ENCODE data around the gene PIP4K2A. TPM values are rescaled to one million over a fixed set of nuclear protein-coding genes. Genes with fewer than 3 reads are reported as not detected.

The PIP4K2A gene
- total and polyA plus RNA-seq, 2 donors (not counting 3 experiments of a cell fraction or from before 2014, with no cell fraction given) = 11.8 to 32.6 TPM

DNA sequence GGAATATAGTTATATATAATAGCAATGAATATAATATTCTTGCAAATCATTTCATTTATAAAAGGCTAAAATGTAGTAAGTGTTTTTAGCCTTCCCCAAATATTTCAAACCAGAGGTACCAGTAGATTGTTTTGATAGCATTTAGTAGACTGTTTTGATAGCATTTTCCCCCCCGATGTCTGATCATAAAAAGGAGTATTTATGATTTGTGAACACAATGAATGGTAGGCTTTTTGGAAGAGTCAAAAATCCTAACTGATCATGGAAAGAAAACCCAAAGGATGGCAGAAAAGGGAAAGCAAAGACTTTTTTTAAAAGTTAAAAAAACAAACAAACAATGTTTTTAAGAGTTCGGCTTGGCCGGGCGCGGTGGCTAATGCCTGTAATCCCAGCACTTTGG, 152.5 kb downstream of the PIP4K2A start:
- no peak overlapping the region for H3K27ac ChIP-seq (ENCODE audit: insufficient read depth, low read depth, low read length)
- no peak overlapping the region for H3K4me3 ChIP-seq (replicated peaks in 1 of 3; ENCODE audit: insufficient read depth in 1 of 3, low read depth in 1 of 3, low read length in 3 of 3)
- H3K27me3 ChIP-seq (ENCODE audit: control insufficient read depth in 2 of 2, insufficient read depth in 2 of 2, low read length in 2 of 2) = no peaks in the 10 kb centered on the region
- ChIA-PET CTCF (no interaction called here), POLR2A (no interaction called here)
- H3K36me3 ChIP-seq (ENCODE audit: control insufficient read depth in 2 of 2, extremely low read depth in 1 of 2, insufficient read depth in 2 of 2, low read length in 2 of 2) = peaks cover 2 to 3% of the 10 kb centered on the region in 2 experiments
- H4K20me1 ChIP-seq (replicated peaks; ENCODE audit: control insufficient read depth, extremely low read depth, insufficient read depth, low read length) = no peaks in the 10 kb centered on the region
- no peaks in the 10 kb centered on the region for H3K9me3 ChIP-seq (replicated peaks; ENCODE audit: control insufficient read depth, insufficient read depth, low read length)
- no TSS peak for BruUV-seq (replicated peaks)
- no peak for TF ChIP-seq GATA2 (IDR thresholded peaks at IDR 0.05; ENCODE audit: insufficient read depth, insufficient read length, low read depth, low read length)
- TF ChIP-seq CTCF (IDR thresholded peaks at IDR 0.05; ENCODE audit: extremely low read depth in 1 of 2, insufficient read depth in 1 of 2, low read depth in 1 of 2, low read length in 2 of 2) = no peak
- no peak for TF ChIP-seq MAX (IDR thresholded peaks at IDR 0.05; ENCODE audit: insufficient read depth, insufficient read length)
- no peak for TF ChIP-seq MYC (IDR thresholded peaks at IDR 0.05; ENCODE audit: low read depth, low read length)
- TF ChIP-seq FOS (IDR thresholded peaks at IDR 0.05; ENCODE audit: borderline replicate concordance, insufficient read depth, low read length) = no peak
- TF ChIP-seq POLR2A (IDR thresholded peaks at IDR 0.05; ENCODE audit: low read depth, low read length) = no peak
- TF ChIP-seq JUN (IDR thresholded peaks at IDR 0.05; ENCODE audit: borderline replicate concordance, insufficient read depth, insufficient read length, low read depth) = no peak
- TF ChIP-seq EZH2 (IDR thresholded peaks at IDR 0.05; ENCODE audit: borderline replicate concordance, low read depth, low read length, severe bottlenecking) = no peak
- TF ChIP-seq POLR2AphosphoS5 (IDR thresholded peaks at IDR 0.05; ENCODE audit: insufficient read depth, low read depth, low read length) = no peak
- H3K9me1 ChIP-seq (replicated peaks; ENCODE audit: control insufficient read depth, extremely low read depth, insufficient read depth, low read length) = no peaks in the 10 kb centered on the region
- FAIRE-seq (no peak), DNase-seq (ENCODE audit: low read depth, low spot score) (no peak)
- no peak overlapping the region for H2AFZ ChIP-seq (ENCODE audit: low read depth, low read length)
- no peak overlapping the region for H3K4me2 ChIP-seq (ENCODE audit: insufficient read depth, low read length)
- intact Hi-C loops (cut with micrococcal nuclease) (no loop called here), dilution Hi-C loops (cut with MboI; ENCODE audit: extremely low pct_ligation_motif_present, low sequenced_read_pairs) (no loop called here)
- H3K4me1 ChIP-seq (ENCODE audit: control insufficient read depth, extremely low read depth, insufficient read depth, low read length) = no peaks in the 10 kb centered on the region
- H3K9ac ChIP-seq (replicated peaks; ENCODE audit: extremely low read depth, insufficient read depth, low read length) = no peak overlapping the region
- H3K79me2 ChIP-seq (ENCODE audit: control insufficient read depth, insufficient read depth, low read length) = no peaks in the 10 kb centered on the region
